Activated naive CD4-positive, alpha-beta T cell treated with anti-CD3 and anti-CD28 coated beads for 36 hours (primary cell): Measurements from ENCODE around the gene TNFRSF4. TPM values are rescaled to one million over a fixed set of nuclear protein-coding genes. Genes with fewer than 3 reads are reported as not detected.

Source experiments
- CTCF ChIA-PET: fragments of 350-600 bp; sonication (Branson Sonifier 250); formaldehyde crosslinking; loops from one replicate; lab custom pipeline; 2021; ENCODE audit warnings: antibody characterized with exemption; lab: Charles Lee
- DNase-seq: peaks from one replicate; pipeline ENCODE4 v3.0.0-alpha.2; 2020
- H3K27ac Mint-ChIP-seq: one replicate; pipeline ENCODE4 v1.8.0; 2021; ENCODE audit warnings: mild to moderate bottlenecking, mixed read lengths
- H3K27me3 Mint-ChIP-seq: one replicate; pipeline ENCODE4 v1.8.0; 2021; ENCODE audit warnings: low read depth, mixed read lengths
- H3K36me3 Mint-ChIP-seq: one replicate; pipeline ENCODE4 v1.8.0; 2021; ENCODE audit warnings: low read depth, mixed read lengths
- H3K4me1 Mint-ChIP-seq: one replicate; pipeline ENCODE4 v1.8.0; 2021; ENCODE audit warnings: low read depth, mixed read lengths
- H3K4me3 Mint-ChIP-seq: one replicate; pipeline ENCODE4 v1.8.0; 2021; ENCODE audit warnings: mild to moderate bottlenecking, moderate library complexity, mixed read lengths
- H3K9me3 Mint-ChIP-seq: one replicate; pipeline ENCODE4 v1.8.0; 2021; ENCODE audit warnings: mixed read lengths
- intact Hi-C: fragments of 100-400 bp; cut with micrococcal nuclease; formaldehyde crosslinking; loops from one replicate; pipeline ENCODE4 v1.15.1; 2023
- total RNA-seq, 2 experiments: library from RNA; stranded (reverse); gene quantifications; one replicate each; pipeline ENCODE4 v1.2.3, GENCODE V29; 2021

Gene TNFRSF4
- 100 to 1,000 TPM; 107 to 110 TPM for total RNA-seq

DNA sequence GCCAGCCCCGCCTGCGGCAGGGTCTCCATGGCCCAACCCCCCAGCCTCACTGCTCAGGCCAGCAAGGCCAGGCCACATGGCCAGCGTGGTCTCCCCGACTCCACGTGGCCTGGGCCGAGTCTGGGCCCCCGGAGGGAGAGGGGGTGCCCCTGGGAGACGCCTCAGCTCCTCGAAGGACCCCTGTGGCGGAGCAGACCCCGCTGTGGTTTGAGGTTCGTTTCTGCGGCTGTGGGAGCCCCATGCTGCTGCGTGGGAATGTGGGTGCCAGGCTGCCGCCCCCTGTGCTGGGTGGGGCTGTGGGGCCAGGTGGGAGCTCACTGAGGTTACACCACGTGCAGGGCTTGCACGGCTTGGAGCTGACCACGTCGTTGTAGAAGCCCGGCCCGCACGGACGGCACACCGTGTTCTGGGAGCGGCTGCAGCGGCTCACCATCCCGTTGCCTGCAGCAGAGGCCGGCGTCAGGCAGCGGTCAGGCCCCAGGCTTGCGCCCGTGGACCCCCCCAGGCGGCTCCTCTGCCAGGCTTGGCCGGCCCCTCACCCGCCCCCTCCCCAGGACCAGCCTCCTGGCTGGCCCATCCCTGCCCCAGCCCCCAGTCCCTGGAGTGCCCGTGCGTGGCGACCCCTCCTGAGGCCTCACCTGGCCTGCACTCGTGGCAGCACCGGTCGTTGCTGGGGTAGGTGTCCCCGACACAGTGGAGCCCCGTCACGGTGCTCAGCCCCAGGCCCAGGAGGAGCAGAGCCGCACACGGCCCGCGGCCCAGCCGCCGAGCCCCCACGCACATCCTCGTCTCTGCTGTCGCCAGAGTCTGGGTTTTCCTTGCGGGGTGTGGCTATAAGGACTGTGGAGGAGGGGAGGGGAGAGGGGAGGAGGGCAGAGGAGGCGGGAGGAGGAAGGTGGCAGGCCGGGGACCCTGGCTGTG lies at the start of gene TNFRSF4:
TSS of gene TNFRSF4 (minus strand) at position 809 of the 921 bp plus-strand sequence. CDS start at position 783, 26 bp downstream.
- Mint-ChIP-seq H3K27me3 (no peaks in the 10 kb centered on the region), H3K27ac (peak within 1 kb of the TSS; percentile 80), H3K4me1 (peaks cover 49% of the 10 kb centered on the region), H3K9me3 (no peaks in the 10 kb centered on the region), H3K4me3 (peak within 1 kb of the TSS; percentile 74), H3K36me3 (peaks cover 27% of the 10 kb centered on the region)
- CTCF ChIA-PET = interaction anchor here (1.6 kb wide), 1 partner anchor 92 kb away, joined by 4 read pairs; no protein-coding TSS in a partner anchor
- intact Hi-C loops = loop anchor here (2.0 kb wide), 1 partner anchor 97 kb away; the partner anchor contains the start of gene C1orf159
- peak; percentile 57 for DNase-seq

DNA sequence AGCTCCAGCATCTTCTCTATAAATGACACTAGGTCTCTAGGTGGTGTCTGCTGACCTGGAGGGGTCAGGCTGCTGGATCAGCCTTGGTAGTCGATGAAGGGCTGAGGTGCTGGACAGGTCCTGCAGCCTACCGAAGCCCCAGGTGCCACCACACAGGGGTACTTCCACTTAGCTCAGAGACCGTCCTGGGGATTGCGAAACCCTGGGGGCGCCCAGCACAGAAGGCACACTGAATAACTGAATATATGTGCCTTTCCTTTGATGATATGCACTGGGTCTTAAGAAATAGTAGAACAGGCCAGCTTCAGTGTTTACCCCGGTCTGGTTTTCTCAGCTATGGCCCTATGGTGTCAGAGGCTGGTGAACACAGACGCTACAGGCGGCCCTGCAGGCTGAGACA lies 48.8 kb upstream of the TNFRSF4 start:
- Mint-ChIP-seq H3K27ac (no peak overlapping the region), H3K9me3 (no peaks in the 10 kb centered on the region), H3K4me1 (peaks cover 8% of the 10 kb centered on the region), H3K4me3 (no peak overlapping the region), H3K27me3 (no peaks in the 10 kb centered on the region), H3K36me3 (peaks cover 30% of the 10 kb centered on the region)
- CTCF ChIA-PET = no interaction called here
- intact Hi-C loops = no loop called here
- no peak for DNase-seq

DNA sequence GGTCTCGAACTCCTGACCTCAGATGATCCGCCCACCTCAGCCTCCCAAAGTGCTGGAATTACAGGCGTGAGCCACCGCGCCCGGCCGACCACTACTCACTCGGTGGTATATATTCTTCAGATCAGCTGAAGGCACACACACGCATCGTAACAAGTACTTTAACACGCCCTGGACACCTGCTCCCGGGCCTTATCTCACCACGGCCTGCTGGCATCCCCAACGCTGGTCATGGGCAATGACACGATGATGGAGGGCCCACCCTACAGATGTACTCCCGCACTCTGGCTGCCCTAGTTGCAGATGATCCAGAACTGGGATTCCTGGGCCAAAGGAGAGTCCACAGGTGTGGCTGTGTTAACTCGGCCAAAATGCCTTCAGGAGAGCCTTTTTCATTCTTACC lies 48.1 kb upstream of the TNFRSF4 start:
- peaks cover 30% of the 10 kb centered on the region for H3K36me3 Mint-ChIP-seq
- intact Hi-C loops = no loop called here
- CTCF ChIA-PET = no interaction called here
- H3K9me3 Mint-ChIP-seq = no peaks in the 10 kb centered on the region
- peaks cover 8% of the 10 kb centered on the region for H3K4me1 Mint-ChIP-seq
- no peak overlapping the region for H3K27ac Mint-ChIP-seq
- H3K27me3 Mint-ChIP-seq = no peaks in the 10 kb centered on the region
- H3K4me3 Mint-ChIP-seq = no peak overlapping the region
- DNase-seq = no peak

DNA sequence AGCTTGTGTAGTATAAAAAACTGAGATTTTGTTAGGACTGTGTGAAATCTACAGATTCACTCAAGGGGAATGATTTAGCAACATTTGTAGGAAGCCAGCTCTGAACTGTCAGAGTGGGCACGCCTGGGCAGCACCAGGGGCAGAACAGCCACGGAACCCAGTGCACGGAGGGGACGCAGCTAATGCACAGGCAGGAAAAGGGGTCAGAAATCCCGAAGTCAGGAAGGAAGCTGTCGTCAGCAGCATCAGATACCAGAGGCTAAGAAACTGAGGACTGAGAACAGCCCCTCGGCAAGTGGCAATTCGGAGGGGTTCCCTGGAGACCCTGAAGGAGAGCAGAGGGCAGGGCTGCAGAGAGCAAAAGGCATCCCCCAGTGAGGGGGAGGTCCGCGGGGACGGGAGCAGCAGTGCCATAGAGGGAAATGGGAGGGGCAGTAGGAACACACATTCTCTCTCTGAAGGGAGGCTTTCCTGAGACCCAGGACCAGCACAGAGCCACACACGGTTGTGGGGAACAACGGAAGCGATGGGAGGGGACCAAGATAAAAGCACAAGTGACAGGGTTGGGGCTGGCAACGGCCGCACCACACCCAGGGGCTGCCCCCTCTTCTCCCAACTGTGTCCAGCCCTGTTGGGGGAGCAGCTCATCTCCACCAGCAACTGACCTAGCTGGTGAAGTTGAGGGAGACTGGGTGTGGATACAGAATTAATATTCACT lies 47.0 kb upstream of the TNFRSF4 start:
- H3K27ac Mint-ChIP-seq = peak overlapping the region; percentile 50
- no peak for DNase-seq
- intact Hi-C loops = no loop called here
- CTCF ChIA-PET = interaction anchor here (1.2 to 2.1 kb wide), 2 partner anchors 31 to 139 kb away, joined by 3 to 9 read pairs; no protein-coding TSS in a partner anchor
- peaks cover 8% of the 10 kb centered on the region for H3K4me1 Mint-ChIP-seq
- H3K4me3 Mint-ChIP-seq = no peak overlapping the region
- peaks cover 30% of the 10 kb centered on the region for H3K36me3 Mint-ChIP-seq
- no peaks in the 10 kb centered on the region for H3K9me3 Mint-ChIP-seq
- no peaks in the 10 kb centered on the region for H3K27me3 Mint-ChIP-seq

DNA sequence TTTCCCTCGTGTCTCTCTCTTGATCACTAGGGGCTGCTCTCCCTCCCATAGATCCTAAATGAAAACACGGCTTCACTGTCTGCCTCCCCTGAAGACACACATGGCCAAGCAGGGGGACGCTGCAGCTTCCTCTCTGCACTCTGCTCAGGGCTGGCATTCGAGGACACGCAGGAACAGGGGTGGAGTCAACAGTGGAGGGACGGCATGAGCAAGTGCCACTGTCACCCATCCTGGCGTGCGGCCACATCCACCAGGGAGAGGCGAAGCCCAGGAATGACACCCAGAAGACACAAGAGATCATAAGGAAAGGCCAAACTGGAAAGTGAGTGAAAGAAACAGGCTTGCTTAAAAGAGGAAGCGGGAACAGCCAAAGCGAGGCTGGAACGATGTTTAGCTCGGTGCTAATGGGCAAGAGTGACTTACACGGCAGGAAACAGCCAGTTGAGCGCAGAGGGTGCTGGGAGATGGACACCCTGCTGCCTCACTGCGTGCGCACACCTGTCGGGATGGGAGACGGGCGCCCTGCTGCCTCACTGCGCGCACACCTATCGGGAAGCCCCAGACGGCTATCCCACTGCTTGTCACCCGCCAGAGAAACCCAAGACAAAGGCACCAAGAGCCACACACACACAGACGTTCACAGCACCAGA lies 46.1 kb upstream of the TNFRSF4 start:
- Mint-ChIP-seq H3K27me3 (no peaks in the 10 kb centered on the region), H3K27ac (no peak overlapping the region), H3K36me3 (peaks cover 30% of the 10 kb centered on the region), H3K4me3 (no peak overlapping the region), H3K9me3 (no peaks in the 10 kb centered on the region), H3K4me1 (peaks cover 8% of the 10 kb centered on the region)
- intact Hi-C loops = no loop called here
- CTCF ChIA-PET = interaction anchor here (2.1 kb wide), 1 partner anchor 138 kb away, joined by 9 read pairs; no protein-coding TSS in a partner anchor
- no peak for DNase-seq

DNA sequence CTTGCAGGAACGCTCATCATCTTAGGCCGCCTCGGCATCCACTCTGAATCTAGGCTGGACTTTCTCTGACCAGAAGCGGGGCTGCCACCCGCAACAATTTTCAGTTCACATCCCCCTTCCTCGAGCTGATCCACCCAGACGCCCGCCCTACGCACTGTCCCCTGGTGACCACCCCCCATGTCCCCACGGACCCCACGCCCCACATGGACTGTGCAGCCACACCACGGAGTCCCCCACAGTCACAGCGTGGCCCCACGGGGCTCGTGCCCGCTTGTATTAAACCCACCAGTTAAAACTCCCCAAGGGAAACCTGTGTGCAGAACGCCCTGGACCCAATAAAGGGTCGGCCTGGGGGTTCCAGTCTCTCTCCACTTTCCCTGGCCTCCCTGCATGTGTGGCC lies 45.6 kb upstream of the TNFRSF4 start:
- peaks cover 8% of the 10 kb centered on the region for H3K4me1 Mint-ChIP-seq
- DNase-seq = no peak
- H3K36me3 Mint-ChIP-seq = peaks cover 32% of the 10 kb centered on the region
- intact Hi-C loops = no loop called here
- H3K9me3 Mint-ChIP-seq = no peaks in the 10 kb centered on the region
- no peak overlapping the region for H3K27ac Mint-ChIP-seq
- CTCF ChIA-PET = interaction anchor here (2.1 kb wide), 1 partner anchor 137 kb away, joined by 9 read pairs; no protein-coding TSS in a partner anchor
- H3K4me3 Mint-ChIP-seq = no peak overlapping the region
- H3K27me3 Mint-ChIP-seq = no peaks in the 10 kb centered on the region

DNA sequence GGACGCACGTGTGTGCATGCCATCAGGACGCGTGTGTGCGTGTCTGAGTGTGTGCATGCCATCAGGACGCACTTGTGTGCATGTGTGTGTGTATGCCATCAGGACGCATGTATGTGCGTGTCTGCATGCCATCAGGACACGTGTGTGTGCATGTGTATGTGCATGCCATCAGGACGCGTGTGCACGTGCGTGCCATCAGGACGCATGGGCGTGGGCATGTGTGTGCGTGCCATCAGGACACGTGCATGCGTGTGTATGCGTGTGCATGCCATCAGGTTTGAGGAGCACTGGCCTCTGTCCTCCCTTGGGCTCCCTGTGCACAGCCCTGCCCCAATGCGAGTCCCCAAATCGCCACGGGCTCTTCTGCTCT lies 45.2 kb upstream of the TNFRSF4 start:
- Mint-ChIP-seq H3K36me3 (peaks cover 32% of the 10 kb centered on the region), H3K27ac (no peak overlapping the region), H3K9me3 (no peaks in the 10 kb centered on the region), H3K4me1 (peaks cover 8% of the 10 kb centered on the region), H3K4me3 (no peak overlapping the region), H3K27me3 (no peaks in the 10 kb centered on the region)
- CTCF ChIA-PET = no interaction called here
- DNase-seq = no peak
- intact Hi-C loops = no loop called here

DNA sequence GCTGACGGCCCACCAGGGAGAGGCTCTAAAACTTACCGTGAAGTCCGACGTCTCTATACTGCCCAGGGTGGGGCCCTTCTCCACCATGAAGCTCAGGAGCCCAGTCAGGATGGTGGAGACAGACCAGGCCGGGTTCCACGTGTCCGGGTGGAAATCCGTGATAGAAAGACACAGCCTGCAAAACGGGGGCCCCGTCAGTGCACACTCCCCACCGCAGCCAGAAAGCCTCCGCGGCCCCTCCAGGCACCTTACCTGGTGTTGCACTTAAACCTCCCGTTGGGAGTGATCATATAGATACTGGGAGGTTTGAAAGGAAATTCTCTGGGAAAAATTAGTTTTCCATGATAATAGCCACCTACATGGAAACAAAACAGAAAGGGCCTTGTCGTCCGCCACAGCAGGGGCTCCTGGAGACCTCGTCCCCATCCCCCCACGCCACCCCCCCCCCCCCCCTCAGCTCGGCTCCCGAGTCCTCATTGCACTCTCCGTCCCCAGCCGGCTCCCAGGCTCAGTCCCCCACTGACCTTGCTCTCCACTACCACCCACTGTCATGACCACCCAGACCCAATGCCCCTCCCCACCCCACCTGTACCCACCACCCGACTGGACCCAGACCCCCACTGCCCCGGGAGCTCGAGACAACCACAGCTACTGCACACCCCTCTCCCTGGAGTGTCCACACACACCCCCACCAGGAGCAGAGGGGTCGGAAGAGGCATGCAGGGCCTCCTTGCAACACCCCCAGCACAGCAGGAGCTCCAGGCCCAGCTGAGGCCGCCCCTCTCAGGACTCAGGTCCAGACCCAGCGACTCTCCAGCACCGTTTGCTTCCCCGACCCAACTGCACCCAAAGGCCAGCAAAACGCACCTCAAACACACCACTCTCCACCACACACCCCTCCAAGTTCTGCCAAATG lies 43.3 kb upstream of the TNFRSF4 start:
- Mint-ChIP-seq H3K36me3 (peaks cover 25% of the 10 kb centered on the region), H3K27ac (no peak overlapping the region), H3K4me1 (peaks cover 10% of the 10 kb centered on the region), H3K4me3 (no peak overlapping the region), H3K27me3 (no peaks in the 10 kb centered on the region), H3K9me3 (no peaks in the 10 kb centered on the region)
- intact Hi-C loops = no loop called here
- no peak for DNase-seq
- CTCF ChIA-PET = no interaction called here

DNA sequence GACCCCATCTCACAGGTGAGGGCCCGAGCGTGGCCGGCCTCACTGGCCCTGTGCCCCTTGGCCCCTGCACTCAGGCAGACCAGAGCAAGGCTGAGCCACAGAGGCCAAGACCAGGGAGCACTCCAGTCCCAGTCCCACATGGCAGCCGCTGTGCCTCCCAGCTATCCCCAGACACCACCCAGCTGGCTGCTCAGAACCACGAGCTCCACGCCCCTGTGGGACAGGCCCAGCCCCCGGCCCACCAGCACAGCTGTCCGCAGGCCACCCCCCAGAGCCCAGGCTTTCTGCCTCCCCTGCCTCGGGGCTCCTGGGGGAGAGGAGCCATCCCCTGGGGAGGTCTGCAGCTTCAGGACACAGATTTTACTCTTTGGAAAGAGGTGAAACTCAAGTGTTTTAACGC lies 41.7 kb upstream of the TNFRSF4 start:
- intact Hi-C loops = no loop called here
- Mint-ChIP-seq H3K36me3 (peaks cover 20% of the 10 kb centered on the region), H3K27me3 (no peaks in the 10 kb centered on the region), H3K4me1 (peaks cover 14% of the 10 kb centered on the region), H3K4me3 (no peak overlapping the region), H3K9me3 (no peaks in the 10 kb centered on the region), H3K27ac (no peak overlapping the region)
- CTCF ChIA-PET = no interaction called here
- DNase-seq = no peak

DNA sequence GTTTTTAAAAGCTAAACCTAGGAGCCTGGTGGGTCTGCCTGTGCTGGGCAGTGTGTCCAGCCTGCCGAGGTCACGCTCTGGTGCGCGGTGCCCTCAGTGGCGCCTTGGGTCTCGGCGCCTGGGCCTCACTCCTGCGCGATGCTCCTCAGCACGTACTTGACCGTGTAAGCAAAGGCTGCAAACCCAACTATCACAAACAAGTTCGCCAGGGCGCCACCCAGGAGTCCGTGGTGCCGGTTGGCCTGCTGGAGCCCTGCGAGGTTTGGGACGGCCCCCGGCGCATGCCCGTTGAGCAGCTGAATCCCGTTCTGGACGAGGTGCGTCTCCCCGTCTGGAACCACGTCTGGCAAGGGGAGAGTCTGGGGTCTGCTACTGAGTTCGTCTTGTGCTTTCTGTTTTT lies 41.1 kb upstream of the TNFRSF4 start:
- Mint-ChIP-seq H3K27me3 (no peaks in the 10 kb centered on the region), H3K4me1 (peaks cover 19% of the 10 kb centered on the region), H3K36me3 (peaks cover 20% of the 10 kb centered on the region), H3K4me3 (no peak overlapping the region), H3K9me3 (no peaks in the 10 kb centered on the region), H3K27ac (no peak overlapping the region)
- CTCF ChIA-PET = no interaction called here
- intact Hi-C loops = no loop called here
- DNase-seq = no peak

DNA sequence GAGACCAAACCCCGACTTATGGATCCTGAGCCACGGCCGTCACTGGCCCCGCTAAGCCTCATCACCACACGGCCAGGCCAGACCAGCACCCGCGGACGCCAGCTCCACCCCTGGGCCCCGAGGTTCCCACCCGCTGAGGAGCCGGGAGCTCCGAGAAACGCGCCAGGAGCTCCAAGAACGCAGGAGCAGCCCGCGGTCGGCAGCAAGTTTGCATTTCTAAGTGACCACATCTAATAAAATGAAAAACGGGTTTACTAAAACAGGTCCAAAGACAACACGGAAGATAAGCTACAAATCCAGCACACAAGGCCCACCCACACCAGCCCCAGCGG lies 40.7 kb upstream of the TNFRSF4 start:
- no peak overlapping the region for H3K4me3 Mint-ChIP-seq
- DNase-seq = no peak
- H3K36me3 Mint-ChIP-seq = peaks cover 17% of the 10 kb centered on the region
- intact Hi-C loops = no loop called here
- H3K9me3 Mint-ChIP-seq = no peaks in the 10 kb centered on the region
- no peaks in the 10 kb centered on the region for H3K27me3 Mint-ChIP-seq
- H3K4me1 Mint-ChIP-seq = peaks cover 20% of the 10 kb centered on the region
- H3K27ac Mint-ChIP-seq = no peak overlapping the region
- CTCF ChIA-PET = no interaction called here
